Neural cell (in vitro differentiated cells): ENCODE data around the gene FAM163B.

Source experiments
- EP300 ChIP-seq: fragments of 450-650 bp; conservative IDR thresholded peaks from 2 replicates; pipeline ENCODE4 v1.6.1; 2014; ENCODE audit warnings: antibody characterized with exemption, mild to moderate bottlenecking, moderate library complexity; ENCODE audit not compliant: poor library complexity, severe bottlenecking
- EZH2 ChIP-seq: fragments of 200-600, 300-800 bp; shearing (Covaris generic), sonication (generic); IDR thresholded peaks from 2 replicates; pipeline ENCODE4 v1.6.1; 2014; ENCODE audit warnings: antibody characterized with exemption, low read length, borderline replicate concordance, mild to moderate bottlenecking; ENCODE audit not compliant: insufficient read depth, poor library complexity, severe bottlenecking
- MXI1 ChIP-seq: fragments of 450-650 bp; conservative IDR thresholded peaks from 2 replicates; pipeline ENCODE4 v1.6.1; 2014; ENCODE audit warnings: antibody characterized with exemption, mild to moderate bottlenecking; ENCODE audit not compliant: poor library complexity, severe bottlenecking
- POLR2AphosphoS5 ChIP-seq: IDR thresholded peaks from 2 replicates; pipeline ENCODE4 v1.6.1; 2012
- RAD21 ChIP-seq: fragments of 450-650 bp; conservative IDR thresholded peaks from 2 replicates; pipeline ENCODE4 v1.6.1; 2014; ENCODE audit warnings: antibody characterized with exemption, mild to moderate bottlenecking, moderate library complexity
- TAF1 ChIP-seq: IDR thresholded peaks from 2 replicates; pipeline ENCODE4 v1.6.1; 2012; ENCODE audit warnings: low read depth
- TF ChIP-seq, protein P1 (sequence below): fragments of 450-650 bp; IDR thresholded peaks from 2 replicates; pipeline ENCODE4 v1.5.1; 2014; ENCODE audit warnings: antibody characterized with exemption, mild to moderate bottlenecking, moderate library complexity; ENCODE audit not compliant: poor library complexity, severe bottlenecking
- TF ChIP-seq, protein P2 (sequence below): IDR thresholded peaks from 2 replicates; pipeline ENCODE4 v1.6.1; 2012; ENCODE audit warnings: borderline replicate concordance

DNA sequence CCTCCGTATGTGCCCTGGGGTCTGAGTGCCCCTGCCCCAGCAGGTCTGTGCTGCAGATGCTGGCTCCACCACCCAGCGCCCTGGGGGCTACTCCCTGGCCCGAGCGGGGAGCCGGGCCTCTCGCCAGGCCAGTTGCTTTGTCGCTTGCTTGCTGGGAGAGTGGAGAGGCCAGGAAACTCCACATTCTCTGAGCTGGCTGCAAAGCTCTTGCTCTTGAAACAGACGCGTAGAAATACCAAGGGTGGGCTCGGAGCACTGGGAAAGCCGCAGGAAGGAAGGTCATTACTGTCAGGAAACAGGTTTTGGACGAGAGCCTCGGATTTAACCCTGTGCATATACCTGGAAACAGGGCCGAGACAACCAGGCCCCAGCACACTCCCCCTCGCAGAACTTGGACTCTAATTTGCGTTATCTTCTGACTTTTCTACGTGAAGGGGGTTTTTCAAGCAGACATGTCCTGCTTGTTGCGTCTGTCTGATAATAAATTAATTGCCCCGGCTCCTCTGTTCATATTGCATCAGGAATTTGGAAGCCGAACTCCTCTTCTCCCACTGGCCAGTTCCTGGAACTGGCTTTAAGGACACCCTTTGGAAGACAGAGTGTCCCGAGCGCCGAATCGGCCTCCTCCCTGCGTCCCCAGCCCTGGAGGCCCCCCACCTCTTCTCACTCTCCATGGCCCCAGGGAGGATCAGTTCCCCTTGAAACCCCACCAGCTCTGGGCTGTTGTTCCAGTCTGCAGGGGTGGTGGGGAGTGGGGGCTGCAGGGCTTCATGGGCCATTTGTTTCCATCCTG lies 63.5 kb downstream of the FAM163B start:
- TF ChIP-seq, protein P1, sequence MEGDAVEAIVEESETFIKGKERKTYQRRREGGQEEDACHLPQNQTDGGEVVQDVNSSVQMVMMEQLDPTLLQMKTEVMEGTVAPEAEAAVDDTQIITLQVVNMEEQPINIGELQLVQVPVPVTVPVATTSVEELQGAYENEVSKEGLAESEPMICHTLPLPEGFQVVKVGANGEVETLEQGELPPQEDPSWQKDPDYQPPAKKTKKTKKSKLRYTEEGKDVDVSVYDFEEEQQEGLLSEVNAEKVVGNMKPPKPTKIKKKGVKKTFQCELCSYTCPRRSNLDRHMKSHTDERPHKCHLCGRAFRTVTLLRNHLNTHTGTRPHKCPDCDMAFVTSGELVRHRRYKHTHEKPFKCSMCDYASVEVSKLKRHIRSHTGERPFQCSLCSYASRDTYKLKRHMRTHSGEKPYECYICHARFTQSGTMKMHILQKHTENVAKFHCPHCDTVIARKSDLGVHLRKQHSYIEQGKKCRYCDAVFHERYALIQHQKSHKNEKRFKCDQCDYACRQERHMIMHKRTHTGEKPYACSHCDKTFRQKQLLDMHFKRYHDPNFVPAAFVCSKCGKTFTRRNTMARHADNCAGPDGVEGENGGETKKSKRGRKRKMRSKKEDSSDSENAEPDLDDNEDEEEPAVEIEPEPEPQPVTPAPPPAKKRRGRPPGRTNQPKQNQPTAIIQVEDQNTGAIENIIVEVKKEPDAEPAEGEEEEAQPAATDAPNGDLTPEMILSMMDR = no peak
- TF ChIP-seq, protein P2, sequence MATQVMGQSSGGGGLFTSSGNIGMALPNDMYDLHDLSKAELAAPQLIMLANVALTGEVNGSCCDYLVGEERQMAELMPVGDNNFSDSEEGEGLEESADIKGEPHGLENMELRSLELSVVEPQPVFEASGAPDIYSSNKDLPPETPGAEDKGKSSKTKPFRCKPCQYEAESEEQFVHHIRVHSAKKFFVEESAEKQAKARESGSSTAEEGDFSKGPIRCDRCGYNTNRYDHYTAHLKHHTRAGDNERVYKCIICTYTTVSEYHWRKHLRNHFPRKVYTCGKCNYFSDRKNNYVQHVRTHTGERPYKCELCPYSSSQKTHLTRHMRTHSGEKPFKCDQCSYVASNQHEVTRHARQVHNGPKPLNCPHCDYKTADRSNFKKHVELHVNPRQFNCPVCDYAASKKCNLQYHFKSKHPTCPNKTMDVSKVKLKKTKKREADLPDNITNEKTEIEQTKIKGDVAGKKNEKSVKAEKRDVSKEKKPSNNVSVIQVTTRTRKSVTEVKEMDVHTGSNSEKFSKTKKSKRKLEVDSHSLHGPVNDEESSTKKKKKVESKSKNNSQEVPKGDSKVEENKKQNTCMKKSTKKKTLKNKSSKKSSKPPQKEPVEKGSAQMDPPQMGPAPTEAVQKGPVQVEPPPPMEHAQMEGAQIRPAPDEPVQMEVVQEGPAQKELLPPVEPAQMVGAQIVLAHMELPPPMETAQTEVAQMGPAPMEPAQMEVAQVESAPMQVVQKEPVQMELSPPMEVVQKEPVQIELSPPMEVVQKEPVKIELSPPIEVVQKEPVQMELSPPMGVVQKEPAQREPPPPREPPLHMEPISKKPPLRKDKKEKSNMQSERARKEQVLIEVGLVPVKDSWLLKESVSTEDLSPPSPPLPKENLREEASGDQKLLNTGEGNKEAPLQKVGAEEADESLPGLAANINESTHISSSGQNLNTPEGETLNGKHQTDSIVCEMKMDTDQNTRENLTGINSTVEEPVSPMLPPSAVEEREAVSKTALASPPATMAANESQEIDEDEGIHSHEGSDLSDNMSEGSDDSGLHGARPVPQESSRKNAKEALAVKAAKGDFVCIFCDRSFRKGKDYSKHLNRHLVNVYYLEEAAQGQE = no peak
- TF ChIP-seq MXI1 = no peak
- TF ChIP-seq POLR2AphosphoS5 = no peak
- no peak for TF ChIP-seq RAD21
- no peak for TF ChIP-seq TAF1
- TF ChIP-seq EZH2 = no peak
- no peak for TF ChIP-seq EP300
